ENCODE data around the gene VIPR2.
"Not testable (repeated sequence)": the region's sequence is repeated elsewhere in the genome, so short reads cannot be mapped to it uniquely, and the experiment has no call there.

The VIPR2 gene

DNA sequence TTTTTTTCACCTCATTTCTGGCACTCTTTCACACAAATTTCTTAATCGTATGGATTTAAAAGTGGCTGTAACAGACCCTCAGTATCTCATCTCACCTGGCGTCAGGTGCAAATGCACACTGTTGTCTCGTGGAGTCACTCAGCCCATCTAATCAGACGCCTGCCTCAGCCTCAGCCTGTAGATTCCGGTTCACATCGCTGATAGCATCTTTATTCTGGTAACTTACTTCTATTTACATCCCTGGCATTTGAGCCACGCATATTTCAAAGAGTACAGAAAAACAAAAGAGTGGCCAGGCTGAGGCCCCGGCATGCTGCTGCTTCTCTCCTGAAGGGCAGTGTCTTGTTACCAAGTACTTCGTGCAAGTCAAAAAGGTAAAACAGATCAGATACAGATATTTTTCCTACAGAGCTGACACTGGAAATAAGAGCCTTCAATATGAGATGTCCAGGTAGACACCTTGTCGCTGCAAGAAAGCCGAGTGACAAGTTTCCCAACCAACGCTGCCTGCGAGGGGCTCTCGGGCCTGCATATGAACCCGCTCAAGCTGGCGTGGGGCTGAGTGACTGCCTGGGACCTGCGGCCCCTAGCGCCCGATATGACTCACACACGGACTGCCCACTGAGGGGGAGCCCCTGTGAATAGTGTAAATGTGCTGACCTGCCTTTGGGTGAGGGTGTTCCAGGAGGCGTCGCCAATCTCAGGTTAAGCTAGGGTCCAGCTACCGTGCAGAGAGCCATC lies 4.3 kb downstream of the VIPR2 start:
- no peak for DNase-seq (ENCODE audit: low read depth in 3 of 3)

DNA sequence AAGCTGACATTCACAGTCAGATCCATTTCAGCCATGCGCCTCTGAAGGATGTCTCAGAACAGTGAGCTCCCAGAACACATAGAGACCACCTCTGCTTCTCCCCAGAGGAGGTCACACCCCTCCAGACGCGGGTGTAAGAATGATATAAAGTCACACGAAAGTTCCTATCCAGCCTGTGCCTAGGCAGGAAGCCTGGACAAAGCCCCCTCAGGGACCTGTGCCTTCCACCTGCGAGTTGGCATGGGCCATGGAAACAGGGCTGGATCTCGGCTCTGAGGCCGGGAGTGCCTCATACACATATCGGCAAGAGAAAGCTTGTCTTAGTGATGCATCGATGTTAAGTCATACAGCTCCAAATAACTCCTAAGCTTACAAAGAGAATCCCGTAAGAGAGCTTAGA lies 5.0 kb downstream of the VIPR2 start:
- DNase-seq (ENCODE audit: low read depth in 3 of 3): no peak

DNA sequence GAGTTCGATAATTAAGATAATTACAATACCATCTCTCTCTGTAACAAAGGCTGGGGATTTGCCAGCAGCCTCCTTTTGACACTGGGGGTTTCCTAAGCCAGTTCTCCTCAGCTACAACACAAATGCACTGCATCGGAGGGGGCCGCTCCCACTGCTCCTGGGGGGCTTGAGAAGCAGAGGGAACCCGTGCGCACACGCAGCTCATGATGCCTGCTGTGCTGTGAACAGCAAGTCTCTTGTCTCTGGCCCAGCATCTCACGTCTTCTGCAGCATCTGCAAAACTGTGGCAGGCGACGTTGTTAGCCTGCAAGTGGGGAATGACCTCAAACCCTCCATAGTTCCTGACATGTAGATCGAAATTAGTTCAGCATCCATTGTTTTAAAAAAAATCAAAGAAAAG lies 5.5 kb downstream of the VIPR2 start:
- DNase-seq (ENCODE audit: low read depth in 3 of 3): no peak

DNA sequence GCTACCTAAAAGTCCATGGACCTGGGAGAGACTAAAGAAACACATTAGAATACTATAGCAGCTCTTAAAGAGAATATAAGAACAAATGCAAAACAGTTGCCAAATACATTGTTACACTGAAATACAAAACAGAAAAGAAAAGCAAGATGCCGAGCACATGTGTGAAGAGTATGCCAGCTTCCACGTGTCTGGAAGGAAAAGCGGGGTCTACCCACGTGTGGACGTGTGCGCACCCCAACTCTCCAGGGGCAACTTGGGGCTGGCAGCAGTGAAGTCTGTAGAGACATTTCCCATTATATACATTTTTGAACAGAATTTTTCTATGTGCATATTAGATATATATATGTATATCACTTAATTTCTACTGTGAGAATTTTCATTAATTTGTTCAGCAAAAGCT lies 6.2 kb downstream of the VIPR2 start:
- DNase-seq (ENCODE audit: low read depth in 3 of 3): no peak

DNA sequence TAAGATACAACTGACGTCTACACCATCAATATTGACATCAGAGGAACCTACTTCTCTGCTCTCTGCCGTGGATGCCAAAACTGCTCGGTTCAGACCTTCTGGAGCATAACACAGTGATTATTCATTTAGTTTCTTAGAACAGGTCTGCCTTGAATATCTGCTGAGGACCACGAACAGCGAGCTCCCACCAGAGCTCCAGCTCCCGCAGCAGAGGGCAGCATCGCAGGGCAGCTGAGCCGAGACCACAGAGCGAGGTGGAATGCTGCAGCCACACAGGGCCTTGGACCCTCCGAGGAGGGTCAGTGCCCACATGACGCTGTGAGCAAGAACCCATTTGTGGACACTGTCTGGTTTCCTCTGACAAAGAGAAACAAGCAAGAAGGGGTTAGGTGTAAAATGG lies 6.8 kb downstream of the VIPR2 start:
- no peak for DNase-seq (ENCODE audit: low read depth in 3 of 3)

DNA sequence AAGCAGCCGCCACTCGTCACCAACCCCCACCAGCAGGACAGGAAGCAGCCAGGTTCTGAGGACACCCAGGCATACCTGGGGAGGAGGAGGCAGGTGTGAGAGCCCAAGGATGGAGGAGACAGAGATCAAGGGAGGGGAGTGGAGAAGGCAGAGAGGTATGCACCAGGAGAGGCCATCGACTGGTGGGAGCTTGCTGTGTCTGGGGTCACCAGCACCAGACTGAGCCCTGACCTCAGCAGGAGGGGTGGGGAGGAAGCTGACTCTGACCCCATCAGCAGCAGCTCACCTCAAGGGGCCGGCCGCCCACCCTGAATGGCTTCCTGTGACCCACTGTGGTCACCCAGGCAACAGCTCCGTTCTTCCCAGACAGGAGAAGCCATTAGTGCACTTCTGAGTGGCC lies 7.8 kb downstream of the VIPR2 start:
- DNase-seq (ENCODE audit: low read depth in 3 of 3): no peak

DNA sequence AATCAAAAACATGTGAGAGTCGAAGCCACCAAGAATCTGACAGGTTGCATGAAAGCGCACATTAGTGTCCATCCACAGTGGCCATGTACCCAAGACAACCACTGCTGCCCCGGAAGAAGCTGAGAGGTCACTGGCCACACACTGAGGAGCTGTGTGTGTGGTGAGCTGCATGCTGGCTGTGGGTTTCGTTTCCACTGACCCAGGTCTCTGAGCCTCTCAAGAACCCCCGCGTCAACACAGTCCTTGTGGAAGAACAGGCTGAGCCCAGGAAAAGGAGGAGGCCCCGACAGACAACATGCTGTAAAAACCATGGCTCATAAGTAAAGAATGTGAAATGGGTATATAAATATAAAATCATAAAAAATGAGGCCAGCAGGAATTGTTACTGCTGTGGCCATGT lies 8.2 kb downstream of the VIPR2 start:
- no peak for DNase-seq (ENCODE audit: low read depth in 3 of 3)

DNA sequence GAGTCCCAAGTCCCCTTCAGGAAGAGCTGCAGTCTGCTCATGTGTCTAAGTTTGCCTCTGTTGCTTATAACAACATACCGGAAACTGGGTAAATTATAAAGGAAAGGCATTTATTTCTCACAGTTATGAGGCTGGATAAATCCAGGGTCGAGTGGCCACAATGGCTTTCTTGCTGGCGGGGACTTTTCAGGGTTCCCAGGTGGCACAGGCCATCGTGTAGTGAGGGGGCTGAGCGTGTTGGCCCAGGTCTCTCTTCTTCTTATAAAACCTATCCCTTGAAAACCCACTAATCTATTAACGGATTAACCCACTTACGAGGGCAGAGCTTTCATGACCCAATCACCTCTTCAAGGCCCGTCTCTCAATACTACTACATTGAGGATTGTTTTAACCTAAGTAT lies 8.7 kb downstream of the VIPR2 start:
- no peak for DNase-seq (ENCODE audit: low read depth in 3 of 3)

DNA sequence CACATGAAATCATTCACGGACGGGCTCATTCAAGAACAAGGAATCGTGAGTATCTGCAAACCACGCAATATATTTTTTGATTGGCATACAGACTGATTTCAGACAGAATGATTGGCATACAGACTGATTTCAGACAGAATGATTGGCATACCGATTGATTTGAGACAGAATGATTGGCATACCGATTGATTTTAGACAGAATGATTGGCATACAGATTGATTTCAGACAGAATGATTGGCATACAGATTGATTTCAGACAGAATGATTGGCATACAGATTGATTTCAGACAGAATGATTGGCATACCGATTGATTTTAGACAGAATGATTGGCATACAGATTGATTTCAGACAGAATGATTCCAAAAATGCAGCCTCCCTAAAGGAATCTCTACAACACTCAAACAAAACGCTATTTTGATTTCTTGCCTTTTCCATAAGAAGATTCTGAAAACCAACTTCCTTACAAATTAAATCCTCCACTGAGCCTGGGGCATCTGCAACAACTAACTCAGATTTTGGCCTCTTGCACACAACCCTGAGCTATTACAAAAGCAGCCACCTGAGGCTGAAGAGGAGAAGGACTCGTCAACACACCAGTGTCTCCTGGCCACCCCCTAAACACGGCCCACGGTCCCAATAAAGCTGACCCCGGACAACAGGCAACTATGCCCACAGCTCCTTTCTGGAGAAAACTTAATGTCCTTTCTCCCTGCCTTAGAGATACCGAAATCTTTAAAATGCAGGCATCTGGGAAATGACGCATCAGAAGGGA lies 11.8 kb downstream of the VIPR2 start:
- DNase-seq (ENCODE audit: low read depth in 3 of 3): not testable (repeated sequence)

DNA sequence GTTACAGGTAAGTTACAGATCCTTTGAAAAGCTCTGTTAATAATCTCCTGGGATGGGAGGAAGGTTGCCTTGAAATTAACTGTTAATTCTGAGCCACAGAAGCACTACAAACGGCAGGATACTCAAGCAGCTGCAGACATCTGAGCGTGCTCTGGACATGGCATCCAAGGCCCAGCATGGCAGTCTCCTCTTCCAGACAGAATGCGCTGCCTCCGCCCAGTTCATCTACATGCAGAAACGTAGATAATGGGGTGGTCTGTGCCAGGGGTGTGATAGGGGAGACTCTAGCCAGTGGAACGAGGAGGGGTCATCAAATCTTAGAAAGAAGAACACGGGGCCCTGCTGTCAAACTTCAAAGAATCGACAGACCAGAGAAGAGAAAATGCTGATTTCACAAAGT lies 13.8 kb downstream of the VIPR2 start:
- DNase-seq (ENCODE audit: low read depth in 3 of 3): no peak

DNA sequence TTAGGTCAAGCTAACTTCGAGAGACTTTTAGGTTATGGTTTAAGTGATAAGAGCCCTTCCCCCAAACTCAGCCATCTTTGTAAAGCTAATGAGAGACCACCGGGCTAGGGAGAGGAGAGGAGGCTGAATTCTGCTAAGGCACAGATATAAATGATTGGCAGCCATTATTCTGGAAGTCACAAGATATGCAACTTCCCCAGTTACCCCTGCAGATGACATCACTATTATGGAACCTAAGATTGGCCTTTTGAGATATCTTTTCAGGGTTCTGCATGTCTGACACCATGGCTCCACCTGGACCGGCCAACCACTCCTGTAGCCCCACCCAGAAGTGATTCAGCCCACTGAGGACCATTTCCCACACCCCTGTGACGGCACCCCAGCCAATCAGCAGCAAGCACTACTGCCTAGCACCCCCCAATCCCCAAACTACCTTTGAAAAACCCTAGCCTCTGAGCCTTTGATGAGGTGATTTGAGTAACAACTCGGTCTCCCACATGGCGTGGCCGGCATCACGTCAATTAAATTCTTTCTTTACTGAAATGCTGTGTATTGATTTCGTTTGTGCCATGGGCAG lies 14.4 kb downstream of the VIPR2 start:
- no peak for DNase-seq (ENCODE audit: low read depth in 3 of 3)

DNA sequence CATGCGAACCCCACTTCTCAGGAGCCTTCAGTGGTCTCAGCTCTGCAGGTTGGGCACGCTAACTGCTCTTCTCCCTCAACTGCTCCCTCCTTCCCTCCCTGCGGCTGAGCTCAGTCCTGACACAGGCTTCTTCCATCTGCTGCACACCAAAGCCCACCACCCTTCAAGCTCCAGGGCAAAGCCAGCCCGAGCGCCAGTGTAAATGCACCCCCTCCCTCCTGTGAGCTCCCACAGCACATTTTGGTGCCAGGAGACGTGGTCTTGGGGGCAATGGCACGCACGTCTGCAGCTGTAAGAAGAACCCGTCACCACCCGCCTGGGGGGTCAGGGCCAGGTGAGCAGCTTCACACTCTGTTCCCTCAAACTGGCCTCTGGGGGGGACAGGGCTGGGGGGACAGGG lies 15.9 kb downstream of the VIPR2 start:
- no peak for DNase-seq (ENCODE audit: low read depth in 3 of 3)

DNA sequence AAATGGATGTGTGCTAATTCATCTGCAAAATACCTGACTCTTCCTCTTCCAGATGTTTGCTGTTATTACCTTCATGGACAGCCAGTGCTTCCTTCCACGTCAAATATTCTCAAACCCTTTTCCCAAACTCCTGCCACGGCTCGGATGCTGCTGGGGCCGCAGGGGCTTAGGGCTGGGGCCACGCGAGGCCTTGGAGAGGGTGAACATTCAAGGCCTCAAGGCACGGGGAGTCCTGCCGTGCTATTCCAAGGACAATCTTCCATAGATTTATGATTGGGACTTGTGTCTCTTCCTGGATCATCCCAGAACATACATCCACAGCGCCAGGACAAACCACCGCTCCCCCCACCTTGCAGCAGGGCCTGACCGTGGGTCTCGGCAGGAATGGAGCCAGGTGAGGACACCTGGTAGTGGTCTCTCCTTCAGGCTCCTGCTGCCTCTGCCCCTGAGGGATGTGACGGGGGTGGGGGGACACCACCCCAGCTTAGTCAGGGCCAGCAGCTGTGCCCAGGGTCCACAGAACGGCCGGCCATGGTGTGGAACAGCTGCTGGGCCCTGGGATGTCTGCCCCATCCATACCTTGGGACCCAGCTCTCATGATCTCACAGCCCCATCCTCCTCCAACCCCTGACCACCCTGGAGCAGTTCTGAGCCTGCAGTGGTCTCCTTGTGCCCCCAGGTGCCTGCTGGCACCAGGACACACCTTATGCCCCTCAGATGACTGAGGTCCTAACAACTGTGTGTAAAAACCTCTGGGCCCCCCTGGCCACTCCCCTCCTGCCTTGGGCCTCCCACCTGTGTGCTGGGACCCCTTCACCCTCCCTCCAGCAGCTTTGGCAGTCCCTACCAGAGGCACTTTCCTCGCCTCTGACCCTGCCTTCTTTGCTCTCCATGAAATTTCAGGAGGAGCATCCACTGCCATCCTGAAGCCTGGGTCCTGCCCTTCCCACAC lies 16.7 kb downstream of the VIPR2 start:
- DNase-seq (ENCODE audit: low read depth in 3 of 3): no peak

DNA sequence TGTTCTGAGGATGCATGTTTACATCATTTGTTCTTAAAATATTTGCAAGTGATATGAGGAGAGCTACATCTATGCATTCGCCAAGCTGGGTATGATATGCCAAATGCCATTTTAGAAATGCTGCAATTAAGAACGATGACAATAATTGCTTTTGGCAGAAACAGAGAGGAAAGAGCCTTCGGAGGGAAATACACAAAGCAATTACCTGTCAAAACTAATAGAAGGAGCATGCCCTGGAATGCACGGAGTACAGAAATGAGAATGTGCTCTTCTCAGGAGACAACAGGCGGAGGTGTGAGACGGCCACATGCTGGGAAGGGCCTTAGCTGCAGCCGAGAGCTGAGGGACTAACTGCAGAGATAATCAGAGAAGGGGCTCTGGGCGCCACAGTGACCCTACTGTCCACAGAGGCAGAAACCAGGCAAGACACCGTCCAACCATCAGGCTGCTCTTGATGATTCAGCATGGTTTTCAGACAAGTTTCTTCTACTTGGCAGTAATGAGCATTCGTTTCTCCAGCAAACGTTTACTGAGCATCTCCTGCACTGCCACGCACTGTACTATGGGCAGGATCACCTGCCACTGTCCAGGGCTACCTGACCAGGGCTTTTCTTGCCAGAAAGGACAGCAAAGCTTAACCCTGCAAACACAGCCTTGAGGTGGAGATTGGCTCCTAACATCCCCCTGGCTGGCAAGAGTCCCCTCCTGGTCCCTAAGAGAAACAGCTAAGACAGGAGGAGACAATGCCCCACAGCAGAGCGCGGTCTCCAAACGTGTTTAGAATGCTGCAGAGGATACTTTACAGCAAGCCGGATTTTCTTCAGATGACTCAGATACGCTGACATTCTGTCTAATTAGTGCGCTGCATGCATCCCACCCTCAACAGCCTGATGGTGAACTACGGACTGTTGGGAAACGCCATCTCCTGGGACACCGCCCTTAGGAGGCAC lies 18.1 kb downstream of the VIPR2 start:
- no peak for DNase-seq (ENCODE audit: low read depth in 3 of 3)

DNA sequence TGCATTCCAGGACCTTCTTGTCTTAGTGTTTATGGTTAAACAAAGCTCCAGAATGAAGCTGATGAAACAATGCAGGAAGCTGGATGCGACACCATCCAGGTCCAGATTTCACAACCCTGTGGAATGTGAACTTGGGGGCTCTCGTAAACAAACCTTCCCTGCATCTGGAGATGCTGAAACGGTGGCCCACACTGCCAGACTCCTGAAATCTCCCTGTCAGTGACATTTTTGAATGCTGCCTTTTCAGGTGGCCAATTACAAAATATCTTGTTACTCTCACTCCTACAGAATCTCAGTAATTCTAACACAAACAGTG lies 18.8 kb downstream of the VIPR2 start:
- no peak for DNase-seq (ENCODE audit: low read depth in 3 of 3)

DNA sequence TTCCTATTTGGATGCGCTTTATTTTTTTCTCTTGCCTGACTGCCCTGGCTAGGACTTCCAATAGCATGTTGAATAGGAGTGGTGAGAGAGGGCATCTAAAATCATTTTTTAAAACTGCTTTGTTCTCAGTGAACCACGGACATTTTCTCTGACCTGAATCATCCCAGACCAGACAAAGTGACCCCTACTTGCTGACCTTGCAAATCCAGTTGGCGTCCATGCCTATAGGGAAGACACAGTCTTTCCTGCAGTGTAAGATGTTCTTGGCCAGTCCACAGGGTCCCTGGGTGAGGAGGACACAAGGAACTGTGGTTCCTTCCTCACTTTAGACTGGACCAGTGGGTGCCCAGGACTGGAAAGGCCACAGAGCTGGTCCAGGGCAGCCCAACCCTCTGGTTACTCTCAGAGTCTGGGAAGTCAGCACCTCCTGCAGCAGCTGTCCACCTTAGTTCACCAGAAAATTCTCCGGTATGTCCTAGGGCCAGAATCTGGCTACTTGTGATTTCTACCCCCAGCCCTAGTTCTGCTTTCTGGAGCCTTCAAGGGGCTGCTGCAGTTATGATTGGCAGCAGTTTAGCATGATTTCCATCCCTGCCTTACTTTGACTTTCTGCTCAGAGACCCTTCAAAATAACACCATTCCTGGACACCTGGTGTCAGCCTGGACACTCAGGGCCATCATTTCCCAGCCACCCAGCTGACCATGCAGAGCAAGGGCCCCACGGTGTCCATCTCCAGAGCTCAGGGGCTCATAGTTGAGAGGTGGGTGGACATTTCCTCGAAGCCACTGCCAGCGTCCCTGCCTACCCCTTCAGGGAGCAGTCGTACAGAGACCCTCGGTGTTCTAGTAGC lies 19.3 kb downstream of the VIPR2 start:
- no peak for DNase-seq (ENCODE audit: low read depth in 3 of 3)

DNA sequence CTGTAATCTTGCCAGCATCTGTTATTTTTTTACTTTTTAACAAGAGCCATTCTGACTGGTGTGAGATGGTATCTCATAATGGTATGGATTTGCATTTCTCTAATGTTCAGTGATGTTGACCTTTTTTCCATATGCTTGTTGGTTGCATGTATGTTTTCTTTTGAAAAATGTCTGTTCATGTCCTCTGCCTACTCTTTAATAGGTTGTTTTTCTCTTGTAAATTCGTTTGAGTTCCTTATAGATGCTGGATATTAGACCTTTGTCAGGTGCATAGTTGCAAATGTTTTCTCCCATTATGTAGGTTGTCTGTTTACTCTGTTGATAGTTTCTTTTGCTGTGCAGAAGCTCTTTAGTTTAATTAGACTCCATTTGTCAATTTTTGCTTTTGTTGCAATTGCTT lies 20.9 kb downstream of the VIPR2 start:
- not testable (repeated sequence) for DNase-seq (ENCODE audit: low read depth in 3 of 3)

DNA sequence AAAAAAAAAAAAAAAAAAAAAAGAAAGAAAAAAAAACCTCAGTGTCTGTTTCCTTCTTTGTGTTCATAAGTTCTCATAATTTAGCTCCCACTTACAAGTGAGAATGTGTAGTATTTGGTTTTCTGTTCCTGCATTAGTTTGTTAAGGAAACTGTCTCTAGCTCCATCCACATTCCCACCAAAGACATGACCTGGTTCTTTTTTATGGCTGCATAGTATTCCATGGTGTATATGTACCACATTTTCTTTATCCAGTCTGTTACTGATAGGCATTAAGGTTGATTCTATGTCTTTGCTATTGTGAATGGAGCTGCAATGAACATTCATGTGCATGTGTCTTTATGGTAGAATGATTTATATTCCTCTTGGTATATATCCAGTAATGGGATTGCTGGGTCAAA lies 21.4 kb downstream of the VIPR2 start:
- DNase-seq (ENCODE audit: low read depth in 3 of 3): not testable (repeated sequence)

DNA sequence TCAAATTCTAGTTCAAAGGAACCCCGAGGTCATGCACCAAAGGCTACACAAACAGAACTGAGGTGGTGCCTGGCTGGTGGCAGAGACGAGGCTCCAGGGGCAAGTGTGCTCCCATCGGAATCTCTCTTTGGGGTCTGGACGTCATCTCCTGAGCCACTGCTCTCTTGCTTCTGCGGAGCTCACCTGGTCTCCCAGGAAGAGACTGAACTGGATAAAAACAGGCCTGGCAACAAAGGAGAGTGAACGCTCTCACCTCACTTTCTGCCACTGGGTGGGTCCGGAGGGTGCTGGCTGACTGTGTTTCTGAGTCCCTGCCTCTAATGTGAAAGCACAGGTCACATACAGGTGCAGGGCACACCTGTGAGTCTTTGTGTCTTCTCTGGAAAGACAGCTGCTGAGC lies 22.4 kb downstream of the VIPR2 start:
- no peak for DNase-seq (ENCODE audit: low read depth in 3 of 3)

DNA sequence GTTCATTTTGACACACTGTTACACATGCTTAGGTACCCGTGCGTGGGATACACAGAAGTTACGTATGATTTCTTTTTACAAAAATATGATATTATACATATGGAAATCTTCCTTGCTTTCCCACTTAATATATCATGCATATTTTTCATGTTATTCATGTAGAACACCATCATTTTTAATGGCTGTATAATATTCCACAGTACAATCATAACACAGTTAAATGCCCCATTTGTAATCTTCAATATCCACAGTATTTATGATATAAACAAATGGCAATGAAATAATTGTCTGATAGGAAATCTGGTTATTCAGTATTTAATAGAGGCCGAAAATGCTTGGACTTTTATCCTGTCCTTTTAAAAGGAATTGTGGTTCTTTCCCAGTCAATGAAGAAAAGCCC lies 23.2 kb downstream of the VIPR2 start:
- no peak for DNase-seq (ENCODE audit: low read depth in 3 of 3)

Measured in stimulated activated CD4-positive, alpha-beta T cell treated with anti-CD3 and anti-CD28 coated beads, TNF-alpha, amount 100 ng/mL, for 24 hours (primary cell).